Testis (tissue), 3 donors: ENCODE measurements around the gene ZNF81. TPM values are rescaled to one million over a fixed set of nuclear protein-coding genes. Genes with fewer than 3 reads are reported as not detected.
"Not testable (repeated sequence)": the region's sequence is repeated elsewhere in the genome, so short reads cannot be mapped to it uniquely, and the experiment has no call there.

Source experiments
- DNase-seq: peaks from one replicate; pipeline ENCODE4 v3.0.0-alpha.2; 2019
- H3K27ac ChIP-seq, 2 donors: fragments of 200-600 bp; sonication (generic); one replicate each; pipeline ENCODE4 v1.5.1; 2019
- H3K27me3 ChIP-seq: fragments of 200-600 bp; sonication (generic); one replicate; pipeline ENCODE4 v1.5.1; 2019
- H3K36me3 ChIP-seq: fragments of 200-600 bp; sonication (generic); one replicate; pipeline ENCODE4 v1.5.1; 2017; ENCODE audit warnings: low read depth; ENCODE audit errors: missing control alignments
- H3K4me1 ChIP-seq: fragments of 200-600 bp; sonication (generic); one replicate; pipeline ENCODE4 v1.5.1; 2019
- H3K4me3 ChIP-seq, 2 donors: fragments of 200-600 bp; sonication (generic); one replicate each; pipeline ENCODE4 v1.5.1; 2017 to 2019
- H3K9me3 ChIP-seq: fragments of 200-600 bp; sonication (generic); one replicate; pipeline ENCODE4 v1.5.1; 2017
- CTCF ChIP-seq, 3 experiments: fragments of 450-650 bp in 2 of 3; fragments of 200-600 bp in 1 of 3; sonication (generic) in 1 of 3; IDR thresholded peaks; one replicate each; pipeline ENCODE4 v1.5.1; 2016 to 2019; ENCODE audit warnings: antibody characterized with exemption in 3 of 3, mild to moderate bottlenecking in 2 of 3, moderate library complexity in 1 of 3
- POLR2A ChIP-seq: fragments of 450-650 bp; IDR thresholded peaks from one replicate; pipeline ENCODE4 v1.6.1; 2017; ENCODE audit warnings: antibody characterized with exemption, mild to moderate bottlenecking, moderate library complexity
- WGBS, 2 donors: methylation state at CpG; one replicate each; pipeline ENCODE4 v1.1.5; 2018; 5-methylcytosine and 5-hydroxymethylcytosine counted together
- intact Hi-C: fragments of 100-400 bp; cut with DNase I; formaldehyde crosslinking; loops from one replicate; pipeline ENCODE4 v1.15.1; 2023; ENCODE audit warnings: low total_unique reads
- polyA plus RNA-seq: library from polyadenylated mRNA; stranded (reverse); fragments of 350-450 nt; fragmentation: Illumina TruSeq; extraction: RNeasy Lipid Tissue Mini Kit (QIAGEN cat#74804); gene quantifications from one replicate; pipeline ENCODE4 v1.2.3, GENCODE V29; 2014; ENCODE audit warnings: low read depth, low replicate concordance; ENCODE audit not compliant: insufficient read depth
- total RNA-seq, 2 donors: library from RNA; depleted of rRNA; stranded (reverse); fragments of >200 nt; gene quantifications; one replicate each; pipeline ENCODE4 v1.2.3, GENCODE V29; 2016

The ZNF81 gene
- total and polyA plus RNA-seq, 3 donors from 2014 or later: 2.8 to 6.2 (median 4.7) TPM

DNA sequence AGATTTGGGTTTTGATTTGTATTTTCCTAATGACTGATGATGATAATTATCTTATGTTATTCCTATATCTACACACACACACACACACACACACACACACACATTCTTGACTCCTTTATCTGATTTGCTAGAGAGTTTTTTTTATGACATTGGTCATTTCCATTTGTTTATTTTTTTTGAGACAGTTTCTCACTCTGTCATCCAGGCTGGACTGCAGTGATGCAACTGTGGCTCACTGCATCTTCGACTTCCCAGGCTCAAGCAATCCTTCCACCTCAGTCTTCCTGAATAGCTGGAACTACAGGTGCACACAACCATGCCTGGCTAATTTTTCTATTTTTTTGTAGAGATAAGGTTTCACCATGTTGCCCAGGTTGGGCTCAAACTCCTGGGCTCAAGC lies 6.7 kb downstream of the ZNF81 start:
- intact Hi-C loops: loop anchor here (10.0 kb wide), 1 partner anchor 279 kb away; the partner anchor contains the start of gene ARAF
- Histone ChIP-seq H3K27ac (no peak overlapping the region), H3K4me3 (no peak overlapping the region), H3K9me3 (no peaks in the 10 kb centered on the region), H3K4me1 (no peaks in the 10 kb centered on the region), H3K27me3 (no peaks in the 10 kb centered on the region), H3K36me3 (no peaks in the 10 kb centered on the region)
- 96 to 100% methylated on average over 1 of the region's 1 CpG for WGBS, 2 donors
- no peak for DNase-seq
- TF ChIP-seq CTCF (IDR thresholded peaks at IDR 0.05) (no peak), POLR2A (no peak)

DNA sequence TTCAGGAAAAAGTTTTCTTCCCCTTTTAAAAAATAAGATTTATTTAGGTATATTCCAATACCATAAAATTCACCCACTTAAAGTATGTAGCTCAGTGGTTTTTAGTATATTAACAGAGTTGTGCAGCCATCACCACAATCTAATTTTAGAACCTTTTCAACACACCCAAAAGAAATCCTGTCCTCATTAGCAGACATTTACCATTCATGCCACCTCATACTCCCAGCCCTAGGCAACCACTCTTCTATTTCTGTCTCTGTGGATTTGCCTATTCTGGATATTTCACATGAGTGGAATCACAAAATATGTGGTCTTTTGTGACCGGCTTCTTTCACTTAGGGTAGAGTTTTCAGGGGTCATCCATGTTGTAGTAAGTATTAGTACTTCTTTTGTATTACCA lies 7.4 kb downstream of the ZNF81 start:
- DNase-seq: no peak
- H3K9me3 ChIP-seq: no peaks in the 10 kb centered on the region
- no peaks in the 10 kb centered on the region for H3K4me1 ChIP-seq
- H3K27me3 ChIP-seq: no peaks in the 10 kb centered on the region
- intact Hi-C loops: loop anchor here (10.0 kb wide), 1 partner anchor 279 kb away; the partner anchor contains the start of gene ARAF
- TF ChIP-seq POLR2A: no peak
- no peak for TF ChIP-seq CTCF (IDR thresholded peaks at IDR 0.05)
- WGBS, 2 donors: 86 to 100% methylated on average over 1 of the region's 1 CpG
- no peaks in the 10 kb centered on the region for H3K36me3 ChIP-seq
- no peak overlapping the region for H3K27ac ChIP-seq
- H3K4me3 ChIP-seq: no peak overlapping the region

DNA sequence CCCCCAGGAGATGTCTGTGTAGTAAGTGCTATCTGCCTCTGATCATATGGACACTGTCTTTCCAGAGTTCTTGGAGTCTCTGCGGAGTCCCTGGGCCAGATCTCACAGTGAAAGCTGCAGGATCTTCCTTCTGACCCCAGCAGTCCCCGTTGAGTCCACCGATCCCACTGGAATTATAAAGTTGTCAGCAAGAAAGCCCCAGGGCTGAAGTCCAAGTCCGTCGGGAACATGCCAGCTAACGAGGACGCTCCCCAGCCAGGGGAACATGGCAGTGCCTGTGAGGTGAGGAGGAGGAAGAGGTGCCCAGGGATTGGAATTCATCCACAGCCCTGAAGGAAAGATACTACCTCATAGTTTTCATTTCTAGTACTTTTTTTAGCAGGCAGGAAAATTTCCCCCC lies 9.3 kb downstream of the ZNF81 start:
- no peaks in the 10 kb centered on the region for H3K9me3 ChIP-seq
- WGBS, 2 donors: 35 to 62% methylated on average over 5 to 6 of the region's 7 CpGs

DNA sequence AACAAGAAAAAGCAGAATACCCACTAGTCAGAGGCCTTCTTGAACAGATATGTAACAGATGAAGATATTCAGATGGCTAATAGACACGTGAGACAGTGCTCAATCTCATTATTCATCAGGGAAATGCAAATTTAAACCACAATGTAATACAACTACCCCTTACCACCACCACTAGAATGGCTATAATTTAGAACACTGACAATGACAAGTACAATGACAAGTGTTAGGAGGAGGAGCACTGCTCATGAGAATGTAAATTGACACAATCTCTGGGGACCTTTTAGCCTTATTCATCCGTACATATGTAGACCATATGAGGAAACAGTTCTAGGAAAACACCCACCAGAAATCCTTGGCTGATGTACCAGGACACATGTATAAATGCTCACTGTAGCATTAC lies 13.1 kb downstream of the ZNF81 start:
- no peaks in the 10 kb centered on the region for H3K4me1 ChIP-seq
- intact Hi-C loops: loop anchor here (10.0 kb wide), 2 partner anchors 175 to 285 kb away; partner anchors contain the start of gene ARAF
- no peak overlapping the region for H3K27ac ChIP-seq
- no peak for DNase-seq
- no peak overlapping the region for H3K4me3 ChIP-seq
- H3K27me3 ChIP-seq: no peaks in the 10 kb centered on the region
- H3K36me3 ChIP-seq: no peaks in the 10 kb centered on the region
- 71 to 78% methylated on average over 2 of the region's 2 CpGs for WGBS, 2 donors
- H3K9me3 ChIP-seq: no peaks in the 10 kb centered on the region
- TF ChIP-seq CTCF (IDR thresholded peaks at IDR 0.05) (no peak), POLR2A (no peak)

More for the DNA sequence above, 9.3 kb downstream of the ZNF81 start:
- DNase-seq: no peak
- H3K4me1 ChIP-seq: no peaks in the 10 kb centered on the region
- H3K36me3 ChIP-seq: no peaks in the 10 kb centered on the region
- intact Hi-C loops: loop anchor here (10.0 kb wide), 1 partner anchor 281 kb away; the partner anchor contains the start of gene ARAF
- no peak overlapping the region for H3K27ac ChIP-seq
- no peak overlapping the region for H3K4me3 ChIP-seq
- H3K27me3 ChIP-seq: no peaks in the 10 kb centered on the region
- TF ChIP-seq CTCF (IDR thresholded peaks at IDR 0.05) (no peak), POLR2A (no peak)

DNA sequence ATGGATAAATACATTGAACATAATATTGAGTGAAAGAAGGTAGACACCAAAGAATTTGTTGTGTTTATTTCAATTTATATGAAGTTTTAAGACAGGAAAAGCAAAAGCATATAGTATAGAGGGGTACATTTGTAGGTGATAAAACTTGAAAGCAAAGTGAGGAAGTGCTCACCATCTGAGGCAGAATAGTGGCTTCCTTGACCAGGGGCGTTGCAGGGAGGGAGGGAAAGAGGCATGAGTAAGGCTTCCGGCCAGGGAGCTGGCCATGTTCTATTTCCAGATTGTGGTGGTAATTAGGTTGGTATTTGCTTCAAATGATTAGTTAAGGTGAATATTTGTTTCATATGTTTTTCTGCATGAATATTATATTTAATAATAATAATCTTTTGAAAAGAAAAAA lies 13.7 kb downstream of the ZNF81 start:
- 50% methylated on average over 1 of the region's 2 CpGs; no CpG with 5 or more reads in 1 of the 2 donors for WGBS, 2 donors
- intact Hi-C loops: loop anchor here (10.0 kb wide), 1 partner anchor 174 kb away; no protein-coding TSS in a partner anchor
- not testable (repeated sequence) for H3K4me3 ChIP-seq, H3K4me1 ChIP-seq, H3K27ac ChIP-seq, H3K9me3 ChIP-seq, H3K27me3 ChIP-seq, DNase-seq, H3K36me3 ChIP-seq
